NCI-H1105 (cell line): Measurements from ENCODE around the gene SNRNP70.
A peak's percentile ranks its signal among the peaks of the same experiment; 100 is the strongest.
"Not testable (repeated sequence)": the region's sequence is repeated elsewhere in the genome, so short reads cannot be mapped to it uniquely, and the experiment has no call there.

Experiments
- DNase-seq: peaks from one replicate; lab custom pipeline; 2025; lab: John Stamatoyannopoulos, UW

The SNRNP70 gene

GRCh38 chr19:49120868-49121267 is 35.6 kb downstream of the SNRNP70 start:
- no peak for DNase-seq

- not testable (repeated sequence) for DNase-seq
These were observed 36.6 kb downstream of the SNRNP70 start for GRCh38 chr19:49121841-49122240.

- not testable (repeated sequence) for DNase-seq
These were observed 38.0 kb downstream of the SNRNP70 start for GRCh38 chr19:49123285-49123684.

- no peak for DNase-seq
These were observed 39.9 kb downstream of the SNRNP70 start for GRCh38 chr19:49125025-49125731.

GRCh38 chr19:49126575-49126974 is 41.3 kb downstream of the SNRNP70 start:
- no peak for DNase-seq

GRCh38 chr19:49127225-49127624 is 42.0 kb downstream of the SNRNP70 start:
- not testable (repeated sequence) for DNase-seq

GRCh38 chr19:49127674-49128544 is 42.7 kb downstream of the SNRNP70 start:
- peak; percentile 93 for DNase-seq

GRCh38 chr19:49128545-49129237 is 43.4 kb downstream of the SNRNP70 start:
- DNase-seq = no peak

GRCh38 chr19:49129238-49129583 is 44.0 kb downstream of the SNRNP70 start:
- DNase-seq = no peak

GRCh38 chr19:49130325-49130724 is 45.1 kb downstream of the SNRNP70 start:
- no peak for DNase-seq

- DNase-seq = peak; percentile 69
These were observed 47.8 kb downstream of the SNRNP70 start for GRCh38 chr19:49132974-49133609.

- DNase-seq = peak; percentile 74
These were observed 48.6 kb downstream of the SNRNP70 start for GRCh38 chr19:49133621-49134454.

- no peak for DNase-seq
These were observed 50.4 kb downstream of the SNRNP70 start for GRCh38 chr19:49135686-49136085.

- DNase-seq = no peak
These were observed 51.5 kb downstream of the SNRNP70 start for GRCh38 chr19:49136771-49137171.

GRCh38 chr19:49140951-49141350 is 55.7 kb downstream of the SNRNP70 start:
- no peak for DNase-seq

- no peak for DNase-seq
These were observed 56.1 kb downstream of the SNRNP70 start for GRCh38 chr19:49141352-49141751.

- DNase-seq = no peak
These were observed 57.6 kb downstream of the SNRNP70 start for GRCh38 chr19:49142866-49143335.

- peak; percentile 53 for DNase-seq
These were observed 60.5 kb downstream of the SNRNP70 start for GRCh38 chr19:49145573-49146407.

- DNase-seq = not testable (repeated sequence)
These were observed 61.1 kb downstream of the SNRNP70 start for GRCh38 chr19:49146408-49146770.

- DNase-seq = no peak
These were observed 62.9 kb downstream of the SNRNP70 start for GRCh38 chr19:49148044-49148682.
